Loucy (cell line): ENCODE results near the gene FZD4.

Experiments used
- EZH2phosphoT487 ChIP-seq: fragments of 200-600 bp; IDR thresholded peaks from 2 replicates; pipeline ENCODE4 v1.6.1; 2018; ENCODE audit warnings: antibody characterized with exemption, mild to moderate bottlenecking, moderate library complexity, borderline replicate concordance
- TF ChIP-seq, protein P1 (sequence below): fragments of 200-600 bp; sonication (generic); conservative IDR thresholded peaks from 2 replicates; pipeline ENCODE4 v1.5.1; 2014; ENCODE audit warnings: mild to moderate bottlenecking, antibody characterized with exemption, low read length

DNA sequence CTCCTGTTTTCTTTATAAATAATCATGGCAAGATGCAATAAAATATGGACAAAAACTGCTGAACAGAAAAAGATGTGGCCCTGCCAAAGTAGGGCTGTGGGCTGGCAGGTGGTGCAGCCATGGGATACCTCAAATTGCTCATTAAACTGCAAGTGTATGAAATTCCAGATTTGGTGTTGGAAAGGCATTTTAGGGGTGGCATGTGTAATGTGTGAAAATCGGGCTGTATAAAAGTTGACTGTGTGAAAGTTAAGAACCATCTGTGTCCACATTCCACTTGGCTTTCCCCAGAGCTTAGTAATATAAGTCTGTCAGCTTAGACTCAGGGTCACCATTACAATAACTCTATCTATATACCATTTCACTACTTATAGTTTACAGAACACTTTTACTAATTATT is 34.8 kb upstream of the FZD4 start:
- TF ChIP-seq, protein P1, sequence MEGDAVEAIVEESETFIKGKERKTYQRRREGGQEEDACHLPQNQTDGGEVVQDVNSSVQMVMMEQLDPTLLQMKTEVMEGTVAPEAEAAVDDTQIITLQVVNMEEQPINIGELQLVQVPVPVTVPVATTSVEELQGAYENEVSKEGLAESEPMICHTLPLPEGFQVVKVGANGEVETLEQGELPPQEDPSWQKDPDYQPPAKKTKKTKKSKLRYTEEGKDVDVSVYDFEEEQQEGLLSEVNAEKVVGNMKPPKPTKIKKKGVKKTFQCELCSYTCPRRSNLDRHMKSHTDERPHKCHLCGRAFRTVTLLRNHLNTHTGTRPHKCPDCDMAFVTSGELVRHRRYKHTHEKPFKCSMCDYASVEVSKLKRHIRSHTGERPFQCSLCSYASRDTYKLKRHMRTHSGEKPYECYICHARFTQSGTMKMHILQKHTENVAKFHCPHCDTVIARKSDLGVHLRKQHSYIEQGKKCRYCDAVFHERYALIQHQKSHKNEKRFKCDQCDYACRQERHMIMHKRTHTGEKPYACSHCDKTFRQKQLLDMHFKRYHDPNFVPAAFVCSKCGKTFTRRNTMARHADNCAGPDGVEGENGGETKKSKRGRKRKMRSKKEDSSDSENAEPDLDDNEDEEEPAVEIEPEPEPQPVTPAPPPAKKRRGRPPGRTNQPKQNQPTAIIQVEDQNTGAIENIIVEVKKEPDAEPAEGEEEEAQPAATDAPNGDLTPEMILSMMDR, result no peak
- TF ChIP-seq EZH2phosphoT487, result no peak
